GOT3 (cell line): ENCODE results near the gene SLC10A1.

ENCODE experiments used
- DNase-seq: peaks from one replicate; lab custom pipeline; 2025; ENCODE audit warnings: mixed read lengths; lab: John Stamatoyannopoulos, UW

The SLC10A1 gene

GRCh38 chr14:69808919-69809808, 12.1 kb upstream of the SLC10A1 start:
- no peak for DNase-seq

- no peak for DNase-seq
These were observed 10.2 kb upstream of the SLC10A1 start for GRCh38 chr14:69807192-69807591.

GRCh38 chr14:69804902-69805301, 7.9 kb upstream of the SLC10A1 start:
- no peak for DNase-seq

- DNase-seq: no peak
These were observed 6.7 kb upstream of the SLC10A1 start for GRCh38 chr14:69803753-69804152.

- DNase-seq: no peak
These were observed 1.3 kb upstream of the SLC10A1 start for GRCh38 chr14:69798339-69798735.

DNA sequence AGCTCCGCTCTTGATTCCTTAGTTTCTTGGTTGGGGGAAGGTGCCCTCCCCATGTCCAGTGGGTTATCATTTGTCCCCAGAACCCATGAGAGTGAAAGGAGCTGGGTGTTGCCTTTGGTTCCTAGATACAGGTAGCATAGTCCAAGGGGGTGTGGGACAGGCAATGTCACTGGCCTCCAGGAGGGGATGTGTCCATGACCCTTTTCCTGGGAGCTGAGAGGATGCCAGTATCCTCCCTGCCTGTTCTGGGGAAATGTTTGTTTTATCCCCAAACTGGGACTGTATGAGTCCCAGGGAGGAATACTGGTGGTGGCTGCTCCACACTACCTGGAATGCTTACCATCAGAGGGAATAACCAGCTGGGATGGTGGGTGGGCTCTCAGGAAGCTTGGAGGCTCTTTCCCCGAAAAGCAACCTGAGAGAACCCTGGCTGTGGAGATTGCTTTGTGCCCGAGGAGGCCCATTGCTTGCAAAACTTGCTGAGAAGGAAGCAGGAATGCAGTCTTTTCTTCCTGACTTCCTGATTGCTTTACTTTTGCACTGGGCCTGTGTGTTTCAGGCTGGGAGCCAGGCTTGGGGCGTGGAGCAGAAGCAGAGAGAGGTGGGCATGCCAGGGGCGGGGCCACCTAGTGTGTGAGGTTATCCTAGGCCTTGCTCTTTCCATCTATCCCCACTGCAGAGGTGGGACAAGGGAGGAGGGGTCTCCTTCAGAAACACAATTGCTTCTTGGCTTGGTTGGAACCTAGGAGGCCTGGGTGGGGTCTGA, 715 bp upstream of the SLC10A1 start:
- DNase-seq: no peak

DNA sequence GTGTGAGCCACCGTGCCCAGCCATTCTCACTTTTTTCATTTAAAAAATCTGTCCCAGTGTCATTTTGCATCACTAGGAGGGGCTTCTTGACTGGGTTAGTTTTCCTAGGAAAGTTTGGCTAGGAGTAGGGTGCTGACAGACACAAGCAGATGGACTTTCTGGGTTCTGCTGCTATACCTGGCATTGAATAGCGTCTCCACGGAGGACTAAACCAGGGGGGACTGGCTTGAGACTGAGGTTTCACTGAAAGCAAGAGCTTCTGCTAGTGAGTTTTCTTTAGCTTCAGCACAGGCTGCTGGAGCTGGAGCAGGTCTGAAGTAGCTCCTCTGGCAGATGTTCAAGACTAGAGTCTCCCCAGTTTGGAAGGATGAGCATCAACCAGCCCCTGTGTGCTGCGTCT, 1.4 kb downstream of the SLC10A1 start:
- DNase-seq: no peak

- DNase-seq: no peak
These were observed 2.2 kb downstream of the SLC10A1 start for GRCh38 chr14:69794791-69795190.

DNA sequence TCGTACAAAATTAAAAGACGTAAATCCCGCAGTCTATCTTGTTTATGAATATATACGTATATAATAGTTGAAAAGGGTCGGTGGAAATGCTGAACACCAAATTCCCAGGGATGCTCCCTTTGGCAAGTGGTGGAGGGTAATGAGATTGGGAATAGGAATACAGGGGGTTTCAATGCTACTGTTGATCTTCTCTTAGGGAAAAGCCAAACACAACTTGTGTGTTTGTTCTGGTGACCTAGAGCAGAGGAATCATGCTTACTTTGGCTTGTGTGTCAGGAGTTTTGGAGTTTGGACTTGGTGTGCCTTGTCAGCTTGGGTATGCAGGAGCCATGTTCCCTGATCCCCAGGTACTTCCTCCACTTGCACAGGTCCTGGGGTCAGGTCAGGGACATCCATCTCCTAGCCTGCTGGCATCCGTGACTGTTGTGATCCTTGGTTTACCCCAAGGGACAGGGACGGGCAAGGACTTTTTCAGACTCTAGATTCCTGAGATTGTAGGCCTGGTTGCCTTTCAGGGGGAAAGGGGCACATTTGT, 4.1 kb downstream of the SLC10A1 start:
- DNase-seq: no peak

- DNase-seq: no peak
These were observed 7.9 kb downstream of the SLC10A1 start for GRCh38 chr14:69789118-69789640.

GRCh38 chr14:69786603-69787002, 10.4 kb downstream of the SLC10A1 start:
- no peak for DNase-seq

DNA sequence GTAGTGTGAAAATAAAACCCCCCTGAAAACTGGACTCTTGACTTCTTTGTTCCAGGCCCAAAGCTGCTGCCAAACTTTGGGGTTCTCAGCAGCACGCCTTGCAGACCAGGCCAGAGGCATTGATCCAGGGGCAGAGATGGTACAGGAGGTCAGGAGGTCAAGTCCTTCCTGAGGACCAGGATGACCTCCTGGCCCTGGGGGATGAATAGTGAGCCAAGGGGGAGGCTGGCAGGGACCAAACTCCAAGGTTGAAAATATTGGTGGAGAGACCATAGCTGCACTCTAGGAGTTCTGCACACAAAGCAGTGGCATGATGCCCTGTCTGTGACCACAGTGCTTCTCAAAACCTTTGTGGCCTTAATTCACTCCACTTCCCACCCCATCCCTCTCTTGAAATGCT, 12.1 kb downstream of the SLC10A1 start:
- DNase-seq: no peak

- no peak for DNase-seq
These were observed 16.1 kb downstream of the SLC10A1 start for GRCh38 chr14:69780952-69781351.

DNA sequence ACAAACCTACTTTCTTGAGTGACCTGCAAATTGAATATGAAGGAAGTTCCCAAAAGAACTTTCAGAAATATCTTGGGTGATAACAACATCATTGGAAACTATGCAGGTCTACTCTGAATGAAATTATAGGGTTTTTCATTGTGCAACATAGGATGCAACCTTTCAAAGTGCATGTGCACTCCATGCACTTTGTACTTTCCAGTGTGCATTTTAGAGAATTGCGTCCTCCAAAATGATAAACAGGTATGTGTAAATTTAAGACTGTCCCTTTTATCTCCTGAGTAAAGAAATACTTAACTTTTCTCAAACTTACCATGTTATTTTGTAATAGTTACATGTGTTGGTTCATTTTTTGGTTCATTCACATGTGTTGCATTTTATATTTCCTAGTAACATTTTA, 16.9 kb downstream of the SLC10A1 start:
- DNase-seq: no peak

DNA sequence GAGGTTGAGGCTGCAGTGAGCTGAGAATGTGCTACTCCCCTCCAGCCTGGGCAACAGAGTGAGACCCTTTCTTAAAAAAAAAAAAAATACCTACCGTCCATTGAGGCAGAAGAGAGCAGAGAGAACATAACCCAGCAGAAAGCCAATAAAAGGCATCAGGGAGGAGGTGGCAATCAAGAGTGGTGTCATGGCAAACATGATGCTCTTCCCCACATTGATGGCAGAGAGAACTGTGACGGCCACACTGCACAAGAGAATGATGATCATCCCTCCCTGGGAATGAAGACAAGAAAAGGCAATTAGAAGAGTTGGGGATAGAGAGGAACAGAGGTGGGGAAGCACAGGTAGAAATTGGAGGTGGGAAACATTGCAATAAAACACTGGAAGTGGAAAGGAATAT, 18.0 kb downstream of the SLC10A1 start:
- DNase-seq: no peak

DNA sequence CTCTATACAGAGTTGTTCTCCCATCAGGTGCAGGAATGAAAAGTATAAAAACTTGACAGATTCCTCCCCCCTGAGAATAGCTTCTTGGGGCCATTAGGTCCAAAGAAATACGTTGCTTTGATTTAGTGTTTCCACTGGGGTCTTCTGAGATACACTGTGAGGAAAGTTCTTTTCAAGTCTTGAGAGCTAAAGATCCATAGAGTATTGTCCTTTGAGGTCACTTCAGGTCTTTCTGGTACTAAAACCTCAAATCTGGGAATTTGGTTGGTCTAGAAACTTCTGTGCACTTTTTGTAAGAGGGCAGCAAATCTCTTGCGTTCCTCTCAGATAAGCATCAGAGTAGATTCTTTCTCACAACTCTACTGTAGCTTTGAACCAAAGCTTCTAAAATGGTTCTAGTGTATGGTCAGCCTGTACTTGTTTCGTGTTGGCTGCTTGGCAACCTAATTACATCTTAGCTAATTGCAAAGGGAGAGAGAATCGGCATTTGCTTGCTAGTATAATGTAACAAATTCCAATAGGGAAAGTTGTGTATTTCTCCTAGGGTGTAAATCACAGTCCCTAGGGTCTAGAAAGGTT, 20.1 kb downstream of the SLC10A1 start:
- DNase-seq: no peak

GRCh38 chr14:69775012-69775411, 22.0 kb downstream of the SLC10A1 start:
- DNase-seq: no peak

GRCh38 chr14:69773571-69774276, 23.3 kb downstream of the SLC10A1 start:
- no peak for DNase-seq

DNA sequence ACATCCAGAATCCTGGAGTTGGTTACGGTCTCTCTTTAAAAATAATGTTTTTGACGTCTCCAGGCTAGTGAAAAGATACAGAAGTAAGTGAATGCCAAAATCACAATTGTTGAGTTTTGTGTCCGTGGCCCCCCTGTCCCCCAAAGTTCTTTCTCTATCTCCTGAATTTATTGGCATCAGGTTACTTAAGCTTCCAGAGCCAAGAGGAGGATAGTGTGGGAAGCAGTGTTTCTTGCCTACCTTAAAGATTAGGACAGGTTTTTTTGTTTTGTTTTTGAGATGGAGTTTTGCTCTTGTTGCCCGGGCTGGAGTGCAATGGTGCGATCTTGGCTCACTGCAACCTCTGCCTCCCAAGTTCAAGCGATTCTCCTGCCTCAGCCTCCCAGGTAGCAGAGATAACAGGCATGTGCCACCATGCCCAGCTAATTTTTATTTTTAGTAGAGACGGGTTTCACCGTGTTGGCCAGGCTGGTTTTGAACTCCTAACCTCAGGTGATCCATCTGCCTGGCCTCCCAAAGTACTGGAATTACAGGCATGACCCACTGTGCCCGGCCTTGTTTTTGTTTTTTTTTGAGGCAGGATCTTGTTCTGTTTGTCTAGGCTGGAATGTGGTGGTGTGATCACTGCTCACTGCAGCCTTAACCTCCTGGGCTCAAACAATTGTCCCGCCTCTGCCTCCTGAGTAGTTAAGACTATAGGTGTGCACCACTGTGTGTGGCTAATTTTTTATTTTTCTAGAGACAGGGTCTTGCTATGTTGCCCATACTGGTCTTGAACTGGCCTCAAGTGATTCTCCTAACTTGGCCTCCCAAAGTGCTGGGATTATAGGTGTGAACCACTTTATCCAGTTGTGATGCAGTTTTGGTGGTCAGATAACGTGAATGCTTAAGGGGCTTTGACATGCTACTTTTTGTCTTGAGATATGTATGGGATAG, 24.7 kb downstream of the SLC10A1 start:
- no peak for DNase-seq

GRCh38 chr14:69771136-69771535, 25.9 kb downstream of the SLC10A1 start:
- no peak for DNase-seq

GRCh38 chr14:69770559-69770958, 26.5 kb downstream of the SLC10A1 start:
- DNase-seq: no peak
